ENCODE results near the gene RABEP2. TPM values are rescaled to one million over a fixed set of nuclear protein-coding genes. Genes with fewer than 3 reads are reported as not detected.

The RABEP2 gene
- total RNA-seq, 1 experiment from 2014 or later = 17.8 TPM

GRCh38 chr16:28933171-28933570 lies 8.1 kb upstream of the RABEP2 start:
- DNase-seq (ENCODE audit: unreplicated experiment) = no peak
- H3K9me3 Mint-ChIP-seq (ENCODE audit: unreplicated experiment) = no peaks in the 10 kb centered on the region
- POLR2A ChIA-PET = no interaction called here
- BruUV-seq (replicated peaks) = no TSS peak
- intact Hi-C loops (cut with micrococcal nuclease) = no loop called here
- CTCF ChIA-PET = interaction anchor here (0.6 to 2.4 kb wide), 3 partner anchors 11 to 316 kb away, joined by 3 to 10 read pairs (median 3); no protein-coding TSS in a partner anchor
- no peaks in the 10 kb centered on the region for H3K27me3 Mint-ChIP-seq (ENCODE audit: insufficient read depth, unreplicated experiment)
- no peaks in the 10 kb centered on the region for H3K36me3 Mint-ChIP-seq (ENCODE audit: insufficient read depth, unreplicated experiment)
- no peaks in the 10 kb centered on the region for H3K4me1 Mint-ChIP-seq (ENCODE audit: insufficient read depth, unreplicated experiment)
- TF ChIP-seq, protein P1, sequence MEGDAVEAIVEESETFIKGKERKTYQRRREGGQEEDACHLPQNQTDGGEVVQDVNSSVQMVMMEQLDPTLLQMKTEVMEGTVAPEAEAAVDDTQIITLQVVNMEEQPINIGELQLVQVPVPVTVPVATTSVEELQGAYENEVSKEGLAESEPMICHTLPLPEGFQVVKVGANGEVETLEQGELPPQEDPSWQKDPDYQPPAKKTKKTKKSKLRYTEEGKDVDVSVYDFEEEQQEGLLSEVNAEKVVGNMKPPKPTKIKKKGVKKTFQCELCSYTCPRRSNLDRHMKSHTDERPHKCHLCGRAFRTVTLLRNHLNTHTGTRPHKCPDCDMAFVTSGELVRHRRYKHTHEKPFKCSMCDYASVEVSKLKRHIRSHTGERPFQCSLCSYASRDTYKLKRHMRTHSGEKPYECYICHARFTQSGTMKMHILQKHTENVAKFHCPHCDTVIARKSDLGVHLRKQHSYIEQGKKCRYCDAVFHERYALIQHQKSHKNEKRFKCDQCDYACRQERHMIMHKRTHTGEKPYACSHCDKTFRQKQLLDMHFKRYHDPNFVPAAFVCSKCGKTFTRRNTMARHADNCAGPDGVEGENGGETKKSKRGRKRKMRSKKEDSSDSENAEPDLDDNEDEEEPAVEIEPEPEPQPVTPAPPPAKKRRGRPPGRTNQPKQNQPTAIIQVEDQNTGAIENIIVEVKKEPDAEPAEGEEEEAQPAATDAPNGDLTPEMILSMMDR (IDR thresholded peaks at IDR 0.05; ENCODE audit: unreplicated experiment) = no peak
- no peak overlapping the region for H3K4me3 Mint-ChIP-seq (ENCODE audit: unreplicated experiment)
- no peak overlapping the region for H3K27ac Mint-ChIP-seq (ENCODE audit: low read depth, unreplicated experiment)

GRCh38 chr16:28932339-28933141 lies 7.5 kb upstream of the RABEP2 start:
- no peaks in the 10 kb centered on the region for H3K36me3 Mint-ChIP-seq (ENCODE audit: insufficient read depth, unreplicated experiment)
- BruUV-seq (replicated peaks) = no TSS peak
- no peak overlapping the region for H3K27ac Mint-ChIP-seq (ENCODE audit: low read depth, unreplicated experiment)
- intact Hi-C loops (cut with micrococcal nuclease) = no loop called here
- ChIA-PET POLR2A (interaction anchor here (0.6 kb wide), 1 partner anchor 83 kb away, joined by 5 read pairs; no protein-coding TSS in a partner anchor), CTCF (interaction anchor here (1.1 to 2.4 kb wide), 2 partner anchors 12 to 63 kb away, joined by 3 to 10 read pairs; no protein-coding TSS in a partner anchor)
- H3K4me1 Mint-ChIP-seq (ENCODE audit: insufficient read depth, unreplicated experiment) = no peaks in the 10 kb centered on the region
- H3K4me3 Mint-ChIP-seq (ENCODE audit: unreplicated experiment) = no peak overlapping the region
- TF ChIP-seq, protein P1 (IDR thresholded peaks at IDR 0.05; ENCODE audit: unreplicated experiment) = no peak
- no peaks in the 10 kb centered on the region for H3K27me3 Mint-ChIP-seq (ENCODE audit: insufficient read depth, unreplicated experiment)
- H3K9me3 Mint-ChIP-seq (ENCODE audit: unreplicated experiment) = no peaks in the 10 kb centered on the region
- DNase-seq (ENCODE audit: unreplicated experiment) = no peak

GRCh38 chr16:28931801-28932225 lies 6.8 kb upstream of the RABEP2 start, which contains the start of gene CD19:
TSS of gene CD19 (plus strand) at chr16:28931971. CDS start at chr16:28932001, 30 bp downstream.
- ChIA-PET CTCF (interaction anchor here (2.4 kb wide), 1 partner anchor 13 kb away, joined by 10 read pairs; no protein-coding TSS in a partner anchor), POLR2A (interaction anchor here (0.6 kb wide), 1 partner anchor 82 kb away, joined by 5 read pairs; no protein-coding TSS in a partner anchor)
- H3K4me3 Mint-ChIP-seq (ENCODE audit: unreplicated experiment) = no peak within 1 kb of the TSS
- TF ChIP-seq, protein P1 (IDR thresholded peaks at IDR 0.05; ENCODE audit: unreplicated experiment) = no peak
- intact Hi-C loops (cut with micrococcal nuclease) = no loop called here
- H3K36me3 Mint-ChIP-seq (ENCODE audit: insufficient read depth, unreplicated experiment) = no peaks in the 10 kb centered on the region
- H3K9me3 Mint-ChIP-seq (ENCODE audit: unreplicated experiment) = no peaks in the 10 kb centered on the region
- DNase-seq (ENCODE audit: unreplicated experiment) = no peak
- BruUV-seq (replicated peaks) = no TSS peak
- no peaks in the 10 kb centered on the region for H3K27me3 Mint-ChIP-seq (ENCODE audit: insufficient read depth, unreplicated experiment)
- no peak within 1 kb of the TSS for H3K27ac Mint-ChIP-seq (ENCODE audit: low read depth, unreplicated experiment)
- no peaks in the 10 kb centered on the region for H3K4me1 Mint-ChIP-seq (ENCODE audit: insufficient read depth, unreplicated experiment)

- DNase-seq (ENCODE audit: unreplicated experiment) = no peak
- Mint-ChIP-seq H3K27me3 (ENCODE audit: insufficient read depth, unreplicated experiment) (no peaks in the 10 kb centered on the region), H3K36me3 (ENCODE audit: insufficient read depth, unreplicated experiment) (no peaks in the 10 kb centered on the region), H3K4me3 (ENCODE audit: unreplicated experiment) (no peak overlapping the region), H3K9me3 (ENCODE audit: unreplicated experiment) (no peaks in the 10 kb centered on the region), H3K27ac (ENCODE audit: low read depth, unreplicated experiment) (no peak overlapping the region), H3K4me1 (ENCODE audit: insufficient read depth, unreplicated experiment) (no peaks in the 10 kb centered on the region)
- BruUV-seq (replicated peaks) = no TSS peak
- TF ChIP-seq, protein P1 (IDR thresholded peaks at IDR 0.05; ENCODE audit: unreplicated experiment) = no peak
- intact Hi-C loops (cut with micrococcal nuclease) = no loop called here
- ChIA-PET POLR2A (no interaction called here), CTCF (no interaction called here)
Observed at GRCh38 chr16:28930652-28931051, 5.6 kb upstream of the RABEP2 start.
